ENCODE results near the gene OMP.

Gene OMP

GRCh38 chr11:77115956-77116355, 13.3 kb downstream of the OMP start (continued):
- TF ChIP-seq ZNF146 (tag by site-specific recombination; IDR thresholded peaks at IDR 0.05) (no peak), ZNF174 (tag by site-specific recombination; IDR thresholded peaks at IDR 0.05) (no peak)

- no peaks in the 10 kb centered on the region for H3K9me3 ChIP-seq (ENCODE audit: control insufficient read depth, insufficient read depth, low read depth, low read length)
- no peaks in the 10 kb centered on the region for H3K36me3 ChIP-seq (ENCODE audit: control insufficient read depth in 2 of 2, insufficient read depth in 1 of 2, low read length in 2 of 2)
- no peaks in the 10 kb centered on the region for H3K4me1 ChIP-seq (ENCODE audit: control insufficient read depth, insufficient read depth, low read length)
- TF ChIP-seq ZIC2 (tag by site-specific recombination; IDR thresholded peaks at IDR 0.05), result peak; percentile 70
- TF ChIP-seq ZNF184 (tag by site-specific recombination; IDR thresholded peaks at IDR 0.05), result no peak
- CTCF ChIA-PET, result interaction anchor here (0.6 to 3.2 kb wide), 6 partner anchors 10 to 70 kb away, joined by 3 to 18 read pairs (median 3); partner anchors contain the start of gene MYO7A
- POLR2A ChIA-PET, result no interaction called here
- H3K27ac ChIP-seq (ENCODE audit: extremely low read depth, low read depth, low read length), result no peak overlapping the region
- no peak overlapping the region for H3K4me3 ChIP-seq (ENCODE audit: low read depth, low read length)
Observed at GRCh38 chr11:77117492-77117891, 14.9 kb downstream of the OMP start.

GRCh38 chr11:77118086-77118485, 15.4 kb downstream of the OMP start:
- Histone ChIP-seq H3K4me1 (ENCODE audit: control insufficient read depth, insufficient read depth, low read length) (no peaks in the 10 kb centered on the region), H3K9me3 (ENCODE audit: control insufficient read depth, insufficient read depth, low read depth, low read length) (no peaks in the 10 kb centered on the region), H3K36me3 (ENCODE audit: control insufficient read depth in 2 of 2, insufficient read depth in 1 of 2, low read length in 2 of 2) (no peaks in the 10 kb centered on the region), H3K4me3 (ENCODE audit: low read depth, low read length) (no peak overlapping the region), H3K27ac (ENCODE audit: extremely low read depth, low read depth, low read length) (no peak overlapping the region)
- ChIA-PET POLR2A (no interaction called here), CTCF (interaction anchor here (1.1 to 3.2 kb wide), 3 partner anchors 9 to 70 kb away, joined by 3 to 18 read pairs (median 5); partner anchors contain the start of gene MYO7A)
- TF ChIP-seq ZBTB7A (tag by site-specific recombination; IDR thresholded peaks at IDR 0.05; ENCODE audit: low read depth) (no peak), ZNF544 (tag by site-specific recombination; IDR thresholded peaks at IDR 0.05) (no peak), ZNF280C (tag by site-specific recombination; IDR thresholded peaks at IDR 0.05) (no peak), ZNF610 (tag by site-specific recombination; IDR thresholded peaks at IDR 0.05; ENCODE audit: borderline replicate concordance) (no peak), ZNF580 (tag by site-specific recombination; IDR thresholded peaks at IDR 0.05) (no peak), PRDM10 (tag by site-specific recombination; IDR thresholded peaks at IDR 0.05) (no peak), ZIC2 (tag by site-specific recombination; IDR thresholded peaks at IDR 0.05) (no peak), ZNF768 (tag by site-specific recombination; IDR thresholded peaks at IDR 0.05) (no peak), ZNF785 (tag by site-specific recombination; IDR thresholded peaks at IDR 0.05) (no peak), ZBTB26 (tag by site-specific recombination; optimal IDR thresholded peaks at IDR 0.05) (no peak), IKZF3 (tag by site-specific recombination; IDR thresholded peaks at IDR 0.05) (no peak), ZNF350 (tag by site-specific recombination; IDR thresholded peaks at IDR 0.05) (no peak), ZNF791 (tag by site-specific recombination; IDR thresholded peaks at IDR 0.05) (no peak), KLF9 (tag by site-specific recombination; IDR thresholded peaks at IDR 0.05; ENCODE audit: low read depth) (no peak), ZFP69B (tag by site-specific recombination; IDR thresholded peaks at IDR 0.05) (no peak), ZNF114 (tag by site-specific recombination; IDR thresholded peaks at IDR 0.05) (no peak), EGR2 (tag by site-specific recombination; IDR thresholded peaks at IDR 0.05; ENCODE audit: low read depth) (no peak), ZNF223 (tag by site-specific recombination; IDR thresholded peaks at IDR 0.05) (no peak), KLF8 (tag by site-specific recombination; IDR thresholded peaks at IDR 0.05) (no peak)
